ENCODE data around the gene ABCC1.
"Not testable (repeated sequence)": the region's sequence is repeated elsewhere in the genome, so short reads cannot be mapped to it uniquely, and the experiment has no call there.

The ABCC1 gene

GRCh38 chr16:16141784-16142396 lies 192.5 kb downstream of the ABCC1 start:
- DNase-seq (ENCODE audit: low read depth): no peak

GRCh38 chr16:16143038-16143763 lies 193.8 kb downstream of the ABCC1 start:
- DNase-seq (ENCODE audit: low read depth): no peak

GRCh38 chr16:16143931-16144330 lies 194.5 kb downstream of the ABCC1 start:
- no peak for DNase-seq (ENCODE audit: low read depth)

GRCh38 chr16:16144416-16144815 lies 195.0 kb downstream of the ABCC1 start:
- DNase-seq (ENCODE audit: low read depth): no peak

- DNase-seq (ENCODE audit: low read depth): no peak
Observed at GRCh38 chr16:16145286-16145685, 195.9 kb downstream of the ABCC1 start.

- no peak for DNase-seq (ENCODE audit: low read depth)
Observed at GRCh38 chr16:16146380-16147315, 197.2 kb downstream of the ABCC1 start.

- no peak for DNase-seq (ENCODE audit: low read depth)
Observed at GRCh38 chr16:16147316-16147999, 198.0 kb downstream of the ABCC1 start.

GRCh38 chr16:16148000-16148599 lies 198.7 kb downstream of the ABCC1 start:
- not testable (repeated sequence) for DNase-seq (ENCODE audit: low read depth)

- no peak for DNase-seq (ENCODE audit: low read depth)
Observed at GRCh38 chr16:16148755-16149154, 199.3 kb downstream of the ABCC1 start.

GRCh38 chr16:16149710-16150116 lies 200.3 kb downstream of the ABCC1 start:
- DNase-seq (ENCODE audit: low read depth): no peak

GRCh38 chr16:16150117-16150877 lies 200.9 kb downstream of the ABCC1 start:
- no peak for DNase-seq (ENCODE audit: low read depth)

GRCh38 chr16:16150878-16151152 lies 201.4 kb downstream of the ABCC1 start:
- DNase-seq (ENCODE audit: low read depth): no peak

GRCh38 chr16:16151315-16151714 lies 201.9 kb downstream of the ABCC1 start:
- no peak for DNase-seq (ENCODE audit: low read depth)

- DNase-seq (ENCODE audit: low read depth): not testable (repeated sequence)
Observed at GRCh38 chr16:16153000-16153399, 203.6 kb downstream of the ABCC1 start.

GRCh38 chr16:16154281-16154951 lies 205.0 kb downstream of the ABCC1 start:
- no peak for DNase-seq (ENCODE audit: low read depth)

- DNase-seq (ENCODE audit: low read depth): no peak
Observed at GRCh38 chr16:16155234-16155633, 205.8 kb downstream of the ABCC1 start.

- no peak for DNase-seq (ENCODE audit: low read depth)
Observed at GRCh38 chr16:16157166-16157565, 207.8 kb downstream of the ABCC1 start.

- DNase-seq (ENCODE audit: low read depth): no peak
Observed at GRCh38 chr16:16158082-16158658, 208.8 kb downstream of the ABCC1 start.

GRCh38 chr16:16158741-16159374 lies 209.4 kb downstream of the ABCC1 start:
- no peak for DNase-seq (ENCODE audit: low read depth)

- no peak for DNase-seq (ENCODE audit: low read depth)
Observed at GRCh38 chr16:16159662-16160061, 210.2 kb downstream of the ABCC1 start.
